Prostate gland (tissue), 2 donors: Measurements from ENCODE around the gene TAF5L. TPM values are rescaled to one million over a fixed set of nuclear protein-coding genes. Genes with fewer than 3 reads are reported as not detected.

ENCODE experiments used
- DNase-seq: peaks from one replicate; pipeline ENCODE4 v3.0.0-alpha.2; 2019; ENCODE audit warnings: low spot score
- H3K27ac ChIP-seq, 2 donors: fragments of 200-600 bp; sonication (generic); 2 replicates each; pipeline ENCODE4 v1.5.1; 2017 to 2019
- H3K27me3 ChIP-seq: fragments of 200-600 bp; sonication (generic); replicated peaks from 2 replicates; pipeline ENCODE4 v1.5.1; 2019; ENCODE audit not compliant: insufficient read depth
- H3K36me3 ChIP-seq, 2 donors: fragments of 200-600 bp; sonication (generic); 1 replicate in 1 of 2; 2 replicates in 1 of 2; pipeline versions ENCODE4 v1.5.1 to v1.8.1; 2017 to 2019
- H3K4me1 ChIP-seq: fragments of 200-600 bp; sonication (generic); replicated peaks from 2 replicates; pipeline ENCODE4 v1.5.1; 2019
- H3K4me3 ChIP-seq, 2 donors: fragments of 200-600 bp; sonication (generic); 2 replicates each; pipeline ENCODE4 v1.5.1; 2017 to 2019
- H3K9me3 ChIP-seq: fragments of 200-600 bp; sonication (generic); 2 replicates; pipeline ENCODE4 v1.5.1; 2017
- POLR2A ChIP-seq: fragments of 450-650 bp; IDR thresholded peaks from one replicate; pipeline ENCODE4 v1.6.1; 2016; ENCODE audit warnings: antibody characterized with exemption, mild to moderate bottlenecking
- POLR2AphosphoS5 ChIP-seq: sonication (generic); formaldehyde crosslinking; IDR thresholded peaks from one replicate; pipeline ENCODE4 v1.6.1; 2017; ENCODE audit warnings: antibody characterized with exemption
- WGBS: methylation state at CpG from one replicate; pipeline ENCODE4 v1.1.5; 2018; 5-methylcytosine and 5-hydroxymethylcytosine counted together
- intact Hi-C: fragments of 100-400 bp; cut with DNase I; formaldehyde crosslinking; loops from one replicate; pipeline ENCODE4 v1.14.2; 2022
- total RNA-seq, 2 donors: library from RNA; depleted of rRNA; stranded (reverse); fragments of >200 nt; gene quantifications; one replicate each; pipeline ENCODE4 v1.1.0, GENCODE V29; 2016
- TF ChIP-seq, protein P1 (sequence below), 4 experiments: fragments of 200-600 bp in 2 of 4; fragments of 450-650 bp in 2 of 4; sonication (generic) in 2 of 4; IDR thresholded peaks; 1 replicate in 3 of 4; 2 replicates in 1 of 4; pipeline ENCODE4 v1.5.1; 2016 to 2019; ENCODE audit warnings: antibody characterized with exemption in 4 of 4, mild to moderate bottlenecking in 2 of 4, moderate library complexity in 2 of 4

The TAF5L gene
- 10 to 100 TPM; 14.0 to 17.2 TPM for total RNA-seq

DNA sequence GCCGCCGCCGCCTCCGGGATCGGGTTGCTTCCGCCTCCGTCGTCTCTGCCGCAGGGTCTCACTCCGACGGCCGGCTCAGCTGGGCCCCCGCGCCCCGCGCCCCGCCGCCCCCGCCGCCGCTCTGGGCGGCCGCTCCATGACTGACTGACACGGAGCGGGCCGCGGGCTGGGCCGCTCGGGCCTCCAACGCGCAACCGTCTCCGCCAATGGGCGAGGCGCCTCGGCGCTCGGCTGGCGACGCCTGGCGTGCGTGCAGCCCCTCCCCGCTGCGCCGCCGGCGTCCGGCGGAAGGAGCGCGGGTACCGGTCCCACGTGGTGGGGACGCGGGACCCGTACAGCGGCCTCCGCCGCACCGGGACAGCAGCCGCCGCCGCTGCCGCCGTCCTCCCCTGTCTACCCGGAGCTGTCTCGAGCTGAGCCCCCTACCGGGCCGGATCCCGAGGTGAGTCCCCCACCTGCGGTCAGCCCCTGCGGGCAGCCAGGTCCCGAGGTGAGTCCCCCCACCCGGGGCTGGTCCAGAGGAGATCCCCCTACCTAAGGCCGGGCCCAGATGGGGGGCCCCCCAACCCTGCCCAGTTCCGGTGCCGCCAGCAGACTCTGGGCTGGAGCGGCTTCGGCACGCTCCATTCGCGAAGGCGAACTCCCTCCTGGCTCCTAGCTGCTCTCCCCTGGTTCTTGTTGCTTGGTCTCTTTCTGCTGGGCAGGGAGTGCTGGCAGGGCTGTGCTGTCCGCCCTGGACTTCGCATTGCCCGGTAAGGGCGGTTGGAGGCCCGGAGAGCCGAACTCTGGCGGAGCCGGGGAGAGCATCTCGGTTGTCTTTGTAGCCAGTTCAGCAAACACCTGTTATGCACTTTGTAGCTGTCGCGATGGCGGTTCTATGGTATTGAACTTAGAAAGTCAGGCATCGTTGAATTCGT is at the start of gene TAF5L, which contains the start of gene URB2:
TSS of gene TAF5L (minus strand) at position 208 of the 917 bp plus-strand sequence. CDS start 11,640 bp downstream, outside the sequence.
TSS of gene URB2 (plus strand) at position 333 of the 917 bp plus-strand sequence. CDS start 1,387 bp downstream, outside the sequence.
- Histone ChIP-seq H3K36me3 (no peaks in the 10 kb centered on the region), H3K27me3 (no peaks in the 10 kb centered on the region), H3K4me1 (peaks cover 4% of the 10 kb centered on the region), H3K9me3 (no peaks in the 10 kb centered on the region), H3K4me3 (peak within 1 kb of the TSS; percentile 90 to 94), H3K27ac (peak within 1 kb of the TSS; percentile 81 to 92)
- WGBS = under 1% methylated on average over 50 of the region's 97 CpGs
- TF ChIP-seq, protein P1, sequence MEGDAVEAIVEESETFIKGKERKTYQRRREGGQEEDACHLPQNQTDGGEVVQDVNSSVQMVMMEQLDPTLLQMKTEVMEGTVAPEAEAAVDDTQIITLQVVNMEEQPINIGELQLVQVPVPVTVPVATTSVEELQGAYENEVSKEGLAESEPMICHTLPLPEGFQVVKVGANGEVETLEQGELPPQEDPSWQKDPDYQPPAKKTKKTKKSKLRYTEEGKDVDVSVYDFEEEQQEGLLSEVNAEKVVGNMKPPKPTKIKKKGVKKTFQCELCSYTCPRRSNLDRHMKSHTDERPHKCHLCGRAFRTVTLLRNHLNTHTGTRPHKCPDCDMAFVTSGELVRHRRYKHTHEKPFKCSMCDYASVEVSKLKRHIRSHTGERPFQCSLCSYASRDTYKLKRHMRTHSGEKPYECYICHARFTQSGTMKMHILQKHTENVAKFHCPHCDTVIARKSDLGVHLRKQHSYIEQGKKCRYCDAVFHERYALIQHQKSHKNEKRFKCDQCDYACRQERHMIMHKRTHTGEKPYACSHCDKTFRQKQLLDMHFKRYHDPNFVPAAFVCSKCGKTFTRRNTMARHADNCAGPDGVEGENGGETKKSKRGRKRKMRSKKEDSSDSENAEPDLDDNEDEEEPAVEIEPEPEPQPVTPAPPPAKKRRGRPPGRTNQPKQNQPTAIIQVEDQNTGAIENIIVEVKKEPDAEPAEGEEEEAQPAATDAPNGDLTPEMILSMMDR (IDR thresholded peaks at IDR 0.05) = peak in 3 of 4 experiments; percentile 8 to 32 (median 9)
- TF ChIP-seq POLR2AphosphoS5 (no peak), POLR2A (peak; percentile 46)
- DNase-seq = peak; percentile 83
- intact Hi-C loops = loop anchor here (2.0 kb wide), 1 partner anchor 67 kb away; the partner anchor contains the start of gene ABCB10

DNA sequence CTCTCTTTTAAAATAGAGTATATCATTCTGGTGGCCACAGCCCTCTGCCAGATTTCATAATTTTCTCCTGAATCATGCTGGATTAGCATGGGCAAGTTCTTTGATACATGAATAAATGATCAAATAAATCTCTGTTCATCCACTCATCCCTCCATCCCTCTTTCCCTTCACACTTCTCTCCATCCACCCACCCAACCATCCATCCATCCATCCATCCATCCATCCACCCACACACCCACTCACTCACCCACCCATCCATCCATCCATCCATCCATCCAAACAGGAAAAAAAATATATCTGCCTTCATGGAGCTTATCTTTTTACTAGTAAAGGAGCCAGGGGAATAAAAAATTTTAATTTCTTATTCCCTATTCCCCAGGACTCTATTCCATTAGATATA is 49.5 kb upstream of the TAF5L start:
- H3K4me1 ChIP-seq = no peaks in the 10 kb centered on the region
- H3K27ac ChIP-seq = no peak overlapping the region
- no peak for DNase-seq
- H3K4me3 ChIP-seq = no peak overlapping the region
- H3K36me3 ChIP-seq = no peaks in the 10 kb centered on the region
- no peaks in the 10 kb centered on the region for H3K27me3 ChIP-seq
- TF ChIP-seq POLR2AphosphoS5 (no peak), POLR2A (no peak)
- TF ChIP-seq, protein P1 (IDR thresholded peaks at IDR 0.05) = no peak
- H3K9me3 ChIP-seq = no peaks in the 10 kb centered on the region
- intact Hi-C loops = no loop called here

DNA sequence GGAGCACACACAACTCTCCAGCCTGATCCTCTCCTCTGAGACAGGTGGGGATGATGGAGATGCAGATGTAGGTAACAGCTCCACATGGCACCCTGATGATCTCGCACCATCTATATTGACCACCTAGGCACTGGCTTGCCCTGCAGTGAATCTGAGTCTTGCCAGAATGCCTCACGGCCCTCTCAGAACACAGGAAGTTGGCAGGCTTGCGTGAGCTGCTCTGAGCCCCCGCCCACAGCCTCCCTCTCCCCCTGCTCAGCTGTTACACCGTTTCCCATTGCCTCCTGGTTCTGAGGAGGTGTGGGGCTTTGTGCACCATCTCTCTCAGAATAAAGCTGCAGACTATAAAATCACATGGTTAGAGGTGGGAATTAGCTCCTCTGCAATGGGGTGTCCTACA is 48.1 kb upstream of the TAF5L start:
- intact Hi-C loops = no loop called here
- Histone ChIP-seq H3K9me3 (no peaks in the 10 kb centered on the region), H3K4me1 (no peaks in the 10 kb centered on the region), H3K27ac (no peak overlapping the region), H3K4me3 (no peak overlapping the region), H3K36me3 (no peaks in the 10 kb centered on the region), H3K27me3 (no peaks in the 10 kb centered on the region)
- TF ChIP-seq, protein P1 (IDR thresholded peaks at IDR 0.05) = no peak
- TF ChIP-seq POLR2AphosphoS5 = no peak
- 67% methylated on average over 5 of the region's 5 CpGs for WGBS
- no peak for DNase-seq

DNA sequence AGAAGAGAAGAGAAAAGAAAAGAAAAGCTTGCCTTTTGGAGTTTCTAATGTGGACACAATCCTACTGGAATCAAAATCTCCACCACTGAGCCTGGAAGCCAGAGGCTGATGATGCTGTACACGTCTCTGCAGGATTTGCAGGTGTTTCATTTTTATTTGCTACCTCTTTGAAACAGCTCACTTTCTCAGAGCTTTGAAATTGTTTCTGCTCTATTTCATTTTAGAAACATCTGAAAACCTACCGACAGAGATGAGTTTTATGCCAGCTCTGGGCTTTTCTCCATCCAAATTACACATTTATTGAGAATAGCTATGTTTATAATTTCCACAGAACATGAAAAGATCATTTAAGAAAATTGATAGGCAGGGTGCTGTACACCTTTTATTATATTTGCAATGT is 46.3 kb upstream of the TAF5L start:
- 43% methylated on average over 2 of the region's 2 CpGs for WGBS
- DNase-seq = no peak
- Histone ChIP-seq H3K36me3 (no peaks in the 10 kb centered on the region), H3K27ac (no peak overlapping the region), H3K4me3 (no peak overlapping the region), H3K4me1 (no peaks in the 10 kb centered on the region), H3K9me3 (no peaks in the 10 kb centered on the region), H3K27me3 (no peaks in the 10 kb centered on the region)
- intact Hi-C loops = no loop called here
- TF ChIP-seq, protein P1 (IDR thresholded peaks at IDR 0.05) = no peak
- TF ChIP-seq POLR2AphosphoS5 = no peak
- no peak for TF ChIP-seq POLR2A
